GM19193 (cell line): Measurements from ENCODE around the gene TRPM3.

Experiments used
- POLR2A ChIP-seq: IDR thresholded peaks from 4 replicates; pipeline ENCODE4 v1.6.1; 2011; ENCODE audit not compliant: insufficient read depth, insufficient read length; ENCODE audit errors: extremely low read depth

Gene TRPM3

GRCh38 chr9:70868661-70869652 lies 252.5 kb downstream of the TRPM3 start:
- TF ChIP-seq POLR2A, result no peak

GRCh38 chr9:70868041-70868440 lies 253.4 kb downstream of the TRPM3 start:
- no peak for TF ChIP-seq POLR2A

- TF ChIP-seq POLR2A, result no peak
Observed at GRCh38 chr9:70865471-70865870, 255.9 kb downstream of the TRPM3 start.

- no peak for TF ChIP-seq POLR2A
Observed at GRCh38 chr9:70861797-70862196, 259.6 kb downstream of the TRPM3 start.

- no peak for TF ChIP-seq POLR2A
Observed at GRCh38 chr9:70861376-70861775, 260.0 kb downstream of the TRPM3 start.

GRCh38 chr9:70859694-70860093 lies 261.7 kb downstream of the TRPM3 start:
- no peak for TF ChIP-seq POLR2A

GRCh38 chr9:70856411-70856810 lies 265.0 kb downstream of the TRPM3 start:
- no peak for TF ChIP-seq POLR2A

- TF ChIP-seq POLR2A, result no peak
Observed at GRCh38 chr9:70852711-70853240, 268.6 kb downstream of the TRPM3 start.

- no peak for TF ChIP-seq POLR2A
Observed at GRCh38 chr9:70840266-70840665, 281.2 kb downstream of the TRPM3 start.

GRCh38 chr9:70835323-70835722 lies 286.1 kb downstream of the TRPM3 start:
- no peak for TF ChIP-seq POLR2A

- no peak for TF ChIP-seq POLR2A
Observed at GRCh38 chr9:70832492-70832891, 288.9 kb downstream of the TRPM3 start.

GRCh38 chr9:70830618-70831017 lies 290.8 kb downstream of the TRPM3 start:
- no peak for TF ChIP-seq POLR2A

- no peak for TF ChIP-seq POLR2A
Observed at GRCh38 chr9:70829591-70830265, 291.7 kb downstream of the TRPM3 start.

GRCh38 chr9:70826562-70826961 lies 294.9 kb downstream of the TRPM3 start:
- TF ChIP-seq POLR2A, result no peak

GRCh38 chr9:70823284-70823683 lies 298.1 kb downstream of the TRPM3 start:
- TF ChIP-seq POLR2A, result no peak
